SJCRH30 (cell line): ENCODE data around the gene EXOC1. TPM values are rescaled to one million over a fixed set of nuclear protein-coding genes. Genes with fewer than 3 reads are reported as not detected.

Experiments
- DNase-seq, 2 experiments: peaks; one replicate each; pipeline ENCODE4 v3.0.0-alpha.2; 2015 to 2020
- H3K27ac ChIP-seq: fragments of 250-450 bp; sonication (Bioruptor Pico); 2 replicates; pipeline ENCODE4 v1.5.1; 2020; ENCODE audit warnings: mild to moderate bottlenecking, moderate library complexity
- H3K27me3 ChIP-seq: fragments of 250-450 bp; sonication (Bioruptor Pico); 2 replicates; pipeline ENCODE4 v1.5.1; 2020; ENCODE audit warnings: mild to moderate bottlenecking, moderate library complexity
- H3K36me3 ChIP-seq: fragments of 250-450 bp; sonication (Bioruptor Pico); 2 replicates; pipeline ENCODE4 v1.5.1; 2020; ENCODE audit warnings: mild to moderate bottlenecking, moderate library complexity
- H3K4me1 ChIP-seq: fragments of 250-450 bp; sonication (Bioruptor Pico); 2 replicates; pipeline ENCODE4 v1.5.1; 2020; ENCODE audit warnings: mild to moderate bottlenecking, moderate library complexity
- H3K4me3 ChIP-seq: fragments of 250-450 bp; sonication (Bioruptor Pico); 2 replicates; pipeline ENCODE4 v1.5.1; 2020; ENCODE audit warnings: mild to moderate bottlenecking, moderate library complexity
- H3K9me3 ChIP-seq: fragments of 250-450 bp; sonication (Bioruptor Pico); replicated peaks from 2 replicates; pipeline ENCODE4 v1.5.1; 2020; ENCODE audit warnings: mild to moderate bottlenecking, moderate library complexity
- total RNA-seq: library from RNA; depleted of rRNA; stranded (reverse); fragments of >200 nt; shearing (Covaris generic); gene quantifications from 2 replicates; pipeline ENCODE4 v1.2.3, GENCODE V29; 2014

Gene EXOC1
- total RNA-seq, 1 experiment from 2014 or later, result 39.9 TPM

GRCh38 chr4:55866973-55867574 lies 13.6 kb downstream of the EXOC1 start:
- Histone ChIP-seq H3K4me1 (peaks cover 12% of the 10 kb centered on the region), H3K27ac (no peak overlapping the region), H3K4me3 (no peak overlapping the region), H3K9me3 (no peaks in the 10 kb centered on the region), H3K27me3 (no peaks in the 10 kb centered on the region), H3K36me3 (peaks cover 27% of the 10 kb centered on the region)
- peak; percentile 41 to 83 for DNase-seq

DNA sequence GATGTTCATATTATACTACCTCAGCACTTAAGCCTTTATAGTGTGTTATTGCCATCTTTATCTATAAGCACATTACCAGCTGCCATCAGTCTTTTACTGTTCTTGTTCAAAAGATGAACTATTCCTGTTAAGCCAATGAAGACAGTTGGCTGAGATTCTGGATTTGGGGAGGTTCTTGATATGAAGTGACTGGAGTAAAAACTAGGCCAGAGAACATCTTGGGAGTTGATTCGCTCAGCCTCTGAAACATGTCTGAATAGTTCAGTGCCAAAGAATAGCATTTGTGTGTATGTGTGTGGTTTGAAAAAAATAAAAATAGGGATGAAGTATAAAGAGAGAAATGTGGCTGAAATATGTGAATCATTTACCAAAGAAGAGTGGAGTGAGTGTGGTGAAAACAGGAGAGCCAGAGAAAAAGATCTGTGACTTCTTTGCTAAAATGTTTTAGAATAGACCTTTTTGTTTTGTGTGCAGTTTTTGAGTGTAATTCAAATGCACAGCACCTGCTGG lies 15.2 kb downstream of the EXOC1 start:
- Histone ChIP-seq H3K27ac (no peak overlapping the region), H3K9me3 (no peaks in the 10 kb centered on the region), H3K4me3 (no peak overlapping the region), H3K27me3 (no peaks in the 10 kb centered on the region), H3K36me3 (peaks cover 33% of the 10 kb centered on the region), H3K4me1 (peaks cover 12% of the 10 kb centered on the region)
- no peak for DNase-seq

DNA sequence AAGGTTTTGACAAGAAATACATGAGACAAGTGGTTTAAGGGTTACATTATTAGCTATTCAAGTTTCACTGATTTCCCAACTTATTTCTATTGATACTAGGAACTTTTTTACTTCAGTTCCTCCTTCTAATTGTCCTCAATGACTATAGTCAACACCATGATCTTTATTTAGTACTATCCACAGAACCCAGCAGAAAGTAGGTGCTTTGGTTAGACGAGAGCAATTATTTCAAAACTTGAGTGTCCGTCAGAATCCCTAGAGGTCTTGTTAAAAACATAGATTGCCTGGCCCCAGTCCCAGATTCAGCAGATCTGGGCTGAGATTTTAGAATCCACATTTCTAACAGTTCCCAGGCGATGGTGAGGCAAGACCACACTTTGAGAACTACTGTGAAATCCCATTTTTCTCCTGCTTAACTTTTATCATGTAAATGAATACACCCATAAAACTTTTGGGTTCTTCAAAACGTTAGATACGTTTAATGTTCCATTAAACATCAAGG lies 17.9 kb downstream of the EXOC1 start:
- Histone ChIP-seq H3K36me3 (peaks cover 36% of the 10 kb centered on the region), H3K9me3 (no peaks in the 10 kb centered on the region), H3K27me3 (no peaks in the 10 kb centered on the region), H3K4me3 (no peak overlapping the region), H3K27ac (no peak overlapping the region), H3K4me1 (peaks cover 5% of the 10 kb centered on the region)
- DNase-seq, result no peak

DNA sequence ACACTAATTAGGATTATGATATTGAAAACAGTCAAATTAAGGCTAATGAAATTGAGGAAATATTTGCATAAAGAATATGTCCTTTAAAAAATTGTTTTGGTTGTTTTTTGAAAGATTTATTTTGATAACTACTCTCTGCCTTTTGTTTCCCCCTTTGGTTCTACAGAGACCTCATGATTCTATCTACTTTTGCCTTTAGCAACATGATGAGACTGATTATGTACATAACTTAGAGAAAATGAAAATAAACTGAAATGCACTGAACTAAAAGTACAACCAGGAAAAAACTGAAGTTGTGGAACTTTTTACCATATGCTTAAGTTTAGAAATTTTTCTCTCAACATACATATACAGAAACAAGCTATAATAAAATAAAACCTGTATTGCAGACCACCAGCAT lies 21.4 kb downstream of the EXOC1 start:
- no peaks in the 10 kb centered on the region for H3K27me3 ChIP-seq
- DNase-seq, result no peak
- H3K36me3 ChIP-seq, result peaks cover 42% of the 10 kb centered on the region
- no peaks in the 10 kb centered on the region for H3K4me1 ChIP-seq
- no peak overlapping the region for H3K4me3 ChIP-seq
- H3K9me3 ChIP-seq, result no peaks in the 10 kb centered on the region
- no peak overlapping the region for H3K27ac ChIP-seq

DNA sequence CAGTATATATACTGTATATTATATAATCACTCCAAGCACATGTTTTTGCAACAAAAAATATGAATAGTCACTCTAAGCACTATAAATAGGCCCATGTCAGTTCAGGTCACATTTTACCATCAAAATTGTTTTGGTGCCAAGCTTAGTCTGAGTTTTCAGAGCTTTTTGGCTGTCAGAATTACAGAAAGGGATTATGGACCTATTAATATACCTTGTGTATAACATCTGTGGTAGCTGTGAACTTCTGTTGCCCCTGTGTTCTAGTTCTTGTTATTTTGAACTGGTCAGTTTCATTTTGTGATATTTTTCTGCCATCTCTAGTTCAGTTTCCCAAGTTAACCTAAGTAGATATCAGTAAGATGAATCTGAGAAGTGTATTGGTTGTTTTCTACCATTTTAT lies 22.9 kb downstream of the EXOC1 start:
- Histone ChIP-seq H3K36me3 (peaks cover 36% of the 10 kb centered on the region), H3K4me1 (no peaks in the 10 kb centered on the region), H3K9me3 (no peaks in the 10 kb centered on the region), H3K27me3 (no peaks in the 10 kb centered on the region), H3K4me3 (no peak overlapping the region), H3K27ac (no peak overlapping the region)
- DNase-seq, result no peak

- H3K4me3 ChIP-seq, result no peak overlapping the region
These were observed 25.8 kb downstream of the EXOC1 start for GRCh38 chr4:55879224-55879623.

GRCh38 chr4:55880652-55881280 lies 27.3 kb downstream of the EXOC1 start:
- Histone ChIP-seq H3K4me3 (no peak overlapping the region), H3K4me1 (no peaks in the 10 kb centered on the region), H3K9me3 (no peaks in the 10 kb centered on the region), H3K27ac (no peak overlapping the region), H3K27me3 (no peaks in the 10 kb centered on the region), H3K36me3 (peaks cover 39% of the 10 kb centered on the region)
- no peak for DNase-seq

More at GRCh38 chr4:55879224-55879623, 25.8 kb downstream of the EXOC1 start:
- Histone ChIP-seq H3K4me1 (no peaks in the 10 kb centered on the region), H3K27ac (no peak overlapping the region), H3K36me3 (peaks cover 38% of the 10 kb centered on the region), H3K9me3 (no peaks in the 10 kb centered on the region), H3K27me3 (no peaks in the 10 kb centered on the region)
- DNase-seq, result no peak

GRCh38 chr4:55884093-55884850 lies 30.8 kb downstream of the EXOC1 start:
- no peak overlapping the region for H3K27ac ChIP-seq

GRCh38 chr4:55884851-55885219 lies 31.4 kb downstream of the EXOC1 start:
- DNase-seq, result no peak
- Histone ChIP-seq H3K9me3 (no peaks in the 10 kb centered on the region), H3K36me3 (peaks cover 18% of the 10 kb centered on the region), H3K4me3 (no peak overlapping the region), H3K27me3 (no peaks in the 10 kb centered on the region), H3K4me1 (no peaks in the 10 kb centered on the region), H3K27ac (no peak overlapping the region)

More at GRCh38 chr4:55884093-55884850, 30.8 kb downstream of the EXOC1 start:
- no peaks in the 10 kb centered on the region for H3K4me1 ChIP-seq
- DNase-seq, result no peak
- H3K27me3 ChIP-seq, result no peaks in the 10 kb centered on the region
- peaks cover 23% of the 10 kb centered on the region for H3K36me3 ChIP-seq
- no peaks in the 10 kb centered on the region for H3K9me3 ChIP-seq
- no peak overlapping the region for H3K4me3 ChIP-seq

DNA sequence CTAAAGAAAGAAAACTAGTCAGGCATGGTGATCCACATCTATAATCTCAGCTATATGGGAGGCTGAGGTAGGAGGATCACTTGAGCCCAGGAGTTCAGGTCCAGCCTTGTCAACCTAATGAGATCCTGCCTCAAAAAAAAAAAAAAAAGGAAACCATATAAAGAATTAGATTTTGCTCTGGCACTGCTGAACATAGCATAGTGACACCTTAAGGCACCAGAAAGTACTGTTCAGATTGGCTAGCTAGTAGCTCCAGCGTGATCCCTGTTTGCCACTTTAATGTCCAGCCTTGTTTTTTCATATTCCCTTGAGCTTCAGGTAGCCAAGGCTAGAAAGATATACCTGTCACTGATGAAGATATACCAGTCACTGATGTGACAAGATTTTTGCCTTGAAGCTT lies 34.1 kb downstream of the EXOC1 start:
- H3K36me3 ChIP-seq, result peaks cover 11% of the 10 kb centered on the region; the same call in 1 of the 2 replicates
- H3K27ac ChIP-seq, result no peak overlapping the region
- no peak overlapping the region for H3K4me3 ChIP-seq
- H3K27me3 ChIP-seq, result no peaks in the 10 kb centered on the region
- H3K4me1 ChIP-seq, result no peaks in the 10 kb centered on the region
- no peaks in the 10 kb centered on the region for H3K9me3 ChIP-seq
- DNase-seq, result no peak

DNA sequence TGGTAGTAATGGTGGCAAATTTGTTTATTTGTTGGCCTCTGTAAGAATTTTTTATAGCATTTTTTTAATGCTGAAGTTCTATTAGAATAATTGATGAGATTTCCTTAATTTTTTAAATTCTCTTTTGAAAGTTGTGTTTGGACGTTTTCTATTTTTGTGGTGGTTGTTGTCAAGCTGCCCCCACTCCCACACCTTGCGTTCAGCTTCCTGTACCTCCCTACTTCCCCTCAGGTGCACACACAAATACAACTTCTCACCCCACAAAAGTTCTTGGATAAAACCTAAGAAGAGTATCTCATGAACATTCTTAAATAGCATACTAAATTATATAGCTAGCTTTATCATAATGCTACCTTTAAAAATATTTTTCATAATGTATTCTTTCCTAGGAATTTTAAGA lies 38.7 kb downstream of the EXOC1 start:
- Histone ChIP-seq H3K9me3 (no peaks in the 10 kb centered on the region), H3K27ac (no peak overlapping the region), H3K27me3 (no peaks in the 10 kb centered on the region), H3K4me3 (no peak overlapping the region), H3K36me3 (peaks cover 13% of the 10 kb centered on the region), H3K4me1 (no peaks in the 10 kb centered on the region)
- DNase-seq, result no peak

GRCh38 chr4:55896622-55897021 lies 43.2 kb downstream of the EXOC1 start:
- peaks cover 25% of the 10 kb centered on the region for H3K36me3 ChIP-seq
- H3K27me3 ChIP-seq, result no peaks in the 10 kb centered on the region
- H3K4me3 ChIP-seq, result no peak overlapping the region
- no peaks in the 10 kb centered on the region for H3K4me1 ChIP-seq
- DNase-seq, result no peak
- no peaks in the 10 kb centered on the region for H3K9me3 ChIP-seq
- no peak overlapping the region for H3K27ac ChIP-seq

- peaks cover 24% of the 10 kb centered on the region for H3K36me3 ChIP-seq
- no peak overlapping the region for H3K4me3 ChIP-seq
- H3K9me3 ChIP-seq, result no peaks in the 10 kb centered on the region
- no peak overlapping the region for H3K27ac ChIP-seq
- H3K4me1 ChIP-seq, result no peaks in the 10 kb centered on the region
- H3K27me3 ChIP-seq, result no peaks in the 10 kb centered on the region
- DNase-seq, result no peak
These were observed 49.2 kb downstream of the EXOC1 start for GRCh38 chr4:55902677-55903076.

DNA sequence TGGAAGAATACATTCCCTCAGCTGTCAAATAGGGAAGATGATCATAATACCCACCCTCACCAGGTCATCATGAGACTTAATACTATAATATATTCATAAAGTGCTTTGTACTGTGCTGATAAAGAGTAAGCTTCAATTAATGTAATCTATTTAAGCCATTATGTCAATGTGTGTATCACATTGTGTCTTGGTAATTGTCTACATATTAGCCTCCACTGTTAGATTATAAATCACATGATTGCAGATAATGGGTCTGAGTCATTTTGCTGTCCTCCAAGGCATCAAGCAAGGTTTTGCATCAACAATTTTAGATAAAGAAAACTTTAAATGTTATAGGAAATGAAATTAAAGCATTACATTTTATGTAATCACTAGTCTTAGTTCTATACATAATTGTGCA lies 50.1 kb downstream of the EXOC1 start:
- no peaks in the 10 kb centered on the region for H3K9me3 ChIP-seq
- H3K4me3 ChIP-seq, result no peak overlapping the region
- H3K27me3 ChIP-seq, result no peaks in the 10 kb centered on the region
- H3K36me3 ChIP-seq, result peaks cover 24% of the 10 kb centered on the region
- H3K4me1 ChIP-seq, result no peaks in the 10 kb centered on the region
- no peak for DNase-seq
- no peak overlapping the region for H3K27ac ChIP-seq

- no peak overlapping the region for H3K27ac ChIP-seq
- H3K4me3 ChIP-seq, result no peak overlapping the region
- H3K36me3 ChIP-seq, result peaks cover 20% of the 10 kb centered on the region
- no peaks in the 10 kb centered on the region for H3K9me3 ChIP-seq
- no peaks in the 10 kb centered on the region for H3K27me3 ChIP-seq
- no peaks in the 10 kb centered on the region for H3K4me1 ChIP-seq
- no peak for DNase-seq
These were observed 51.1 kb downstream of the EXOC1 start for GRCh38 chr4:55904576-55904975.
